ENCODE results near the gene REV3L. TPM values are rescaled to one million over a fixed set of nuclear protein-coding genes. Genes with fewer than 3 reads are reported as not detected.

Gene REV3L
- polyA plus RNA-seq, 3 donors from 2014 or later, result 0.75 to 18.3 (median 9.0) TPM

- Mint-ChIP-seq H3K9me3 (no peaks in the 10 kb centered on the region), H3K4me1 (no peaks in the 10 kb centered on the region), H3K36me3 (peaks cover 18 to 27% (median 25%) of the 10 kb centered on the region in 3 donors), H3K27ac (no peak overlapping the region), H3K4me3 (no peak overlapping the region), H3K27me3 (ENCODE audit: low read depth in 3 of 3) (no peaks in the 10 kb centered on the region)
- DNase-seq, result no peak
These were observed 94.3 kb downstream of the REV3L start for GRCh38 chr6:111388681-111389080.

- H3K27me3 Mint-ChIP-seq (ENCODE audit: low read depth in 3 of 3), result no peaks in the 10 kb centered on the region
- DNase-seq, result no peak
- H3K4me3 Mint-ChIP-seq, result no peak overlapping the region
- peaks cover 8 to 42% (median 35%) of the 10 kb centered on the region in 3 donors for H3K36me3 Mint-ChIP-seq
- no peaks in the 10 kb centered on the region for H3K9me3 Mint-ChIP-seq
- H3K27ac Mint-ChIP-seq, result no peak overlapping the region
- H3K4me1 Mint-ChIP-seq, result no peaks in the 10 kb centered on the region
These were observed 100.3 kb downstream of the REV3L start for GRCh38 chr6:111382476-111383294.

DNA sequence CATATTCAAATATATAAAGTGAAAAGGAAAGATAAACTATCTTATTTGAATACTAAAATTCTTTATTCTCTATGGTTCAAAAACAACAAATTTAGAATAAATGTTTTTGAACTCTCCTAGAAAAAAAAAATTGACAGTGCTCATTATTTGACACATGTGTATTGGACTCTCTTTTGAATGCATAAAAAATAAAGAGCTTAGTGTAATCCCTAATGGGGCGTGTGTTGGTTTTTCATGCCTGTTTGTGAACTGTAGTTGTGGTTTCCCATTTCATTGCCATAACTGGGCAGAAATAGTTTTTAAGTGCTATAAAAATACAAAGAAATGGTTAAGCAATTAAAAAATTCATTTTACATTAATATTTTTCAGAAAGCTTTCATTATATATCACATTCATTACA, 101.3 kb downstream of the REV3L start:
- no peak overlapping the region for H3K27ac Mint-ChIP-seq
- H3K4me1 Mint-ChIP-seq, result no peaks in the 10 kb centered on the region
- no peak overlapping the region for H3K4me3 Mint-ChIP-seq
- no peaks in the 10 kb centered on the region for H3K27me3 Mint-ChIP-seq (ENCODE audit: low read depth in 3 of 3)
- H3K9me3 Mint-ChIP-seq, result no peaks in the 10 kb centered on the region
- H3K36me3 Mint-ChIP-seq, result peaks cover 3 to 38% (median 35%) of the 10 kb centered on the region in 3 donors
- DNase-seq, result no peak

- DNase-seq, result no peak
- Mint-ChIP-seq H3K4me1 (no peaks in the 10 kb centered on the region), H3K27me3 (ENCODE audit: low read depth in 3 of 3) (no peaks in the 10 kb centered on the region), H3K9me3 (no peaks in the 10 kb centered on the region), H3K27ac (no peak overlapping the region), H3K36me3 (peaks cover 8 to 42% (median 38%) of the 10 kb centered on the region in 3 donors), H3K4me3 (no peak overlapping the region)
These were observed 101.9 kb downstream of the REV3L start for GRCh38 chr6:111381123-111381522.

DNA sequence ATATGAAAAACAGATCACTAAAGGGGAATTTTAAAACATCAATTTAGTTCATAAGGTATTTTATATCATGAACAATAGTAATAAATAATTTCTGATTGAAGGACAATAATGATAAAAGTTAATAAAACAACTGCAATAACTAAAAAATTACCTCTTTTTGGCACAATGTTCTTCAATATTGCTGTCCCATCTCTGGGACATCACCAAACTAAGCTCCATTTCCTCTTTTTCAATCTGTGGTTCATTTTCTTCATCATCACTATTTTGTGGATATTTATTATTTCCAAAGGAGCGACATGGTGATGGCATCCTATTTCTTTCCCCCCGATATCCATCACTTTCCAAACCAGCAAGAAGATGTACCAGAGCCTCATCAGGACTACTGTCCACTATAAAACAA, 103.2 kb downstream of the REV3L start:
- Mint-ChIP-seq H3K36me3 (peaks cover 15 to 54% (median 41%) of the 10 kb centered on the region in 3 donors), H3K4me1 (no peaks in the 10 kb centered on the region), H3K4me3 (no peak overlapping the region), H3K9me3 (no peaks in the 10 kb centered on the region), H3K27me3 (ENCODE audit: low read depth in 3 of 3) (no peaks in the 10 kb centered on the region), H3K27ac (no peak overlapping the region)
- no peak for DNase-seq

GRCh38 chr6:111379302-111379701, 103.7 kb downstream of the REV3L start:
- Mint-ChIP-seq H3K27me3 (ENCODE audit: low read depth in 3 of 3) (no peaks in the 10 kb centered on the region), H3K4me1 (no peaks in the 10 kb centered on the region), H3K36me3 (peaks cover 16 to 60% (median 43%) of the 10 kb centered on the region in 3 donors), H3K27ac (no peak overlapping the region), H3K4me3 (no peak overlapping the region), H3K9me3 (no peaks in the 10 kb centered on the region)
- no peak for DNase-seq

GRCh38 chr6:111377558-111378120, 105.4 kb downstream of the REV3L start:
- DNase-seq, result no peak
- Mint-ChIP-seq H3K36me3 (peaks cover 19 to 59% (median 43%) of the 10 kb centered on the region in 3 donors), H3K9me3 (no peaks in the 10 kb centered on the region), H3K27ac (no peak overlapping the region), H3K4me1 (no peaks in the 10 kb centered on the region), H3K27me3 (ENCODE audit: low read depth in 3 of 3) (no peaks in the 10 kb centered on the region), H3K4me3 (no peak overlapping the region)

DNA sequence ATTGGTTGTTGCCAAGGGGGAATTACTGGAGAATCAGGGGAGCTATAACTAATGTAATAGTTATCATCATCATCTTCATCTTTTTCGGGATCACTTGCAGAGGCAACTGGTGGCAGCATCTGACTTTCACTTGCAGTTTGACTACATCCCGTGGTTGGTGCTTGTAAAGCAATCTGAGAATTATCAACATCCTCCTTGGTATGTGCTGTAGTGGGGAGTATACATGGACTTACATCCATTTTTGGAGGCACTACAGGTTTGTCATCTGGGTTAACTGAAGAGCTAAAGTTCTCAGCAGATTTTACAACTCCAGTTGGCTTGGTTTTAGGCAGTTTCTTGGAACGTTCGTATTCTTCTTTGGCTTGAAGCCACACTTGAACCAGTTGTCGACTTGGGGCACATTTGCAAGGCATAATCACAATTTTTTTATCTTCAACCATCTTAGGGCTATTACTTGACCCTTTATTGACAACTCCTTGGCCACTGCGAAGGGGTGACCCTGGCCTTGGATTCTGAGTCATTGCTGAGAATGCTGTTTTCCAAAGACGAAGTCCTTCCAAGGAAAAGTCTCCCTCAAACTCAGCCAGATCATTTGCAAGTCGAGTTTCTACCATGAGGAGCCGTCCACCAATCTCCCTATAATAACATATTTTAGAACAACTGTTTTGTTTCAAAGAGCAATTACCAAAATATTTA, 115.5 kb downstream of the REV3L start:
- Mint-ChIP-seq H3K4me3 (no peak overlapping the region), H3K36me3 (peaks cover 9 to 29% (median 24%) of the 10 kb centered on the region in 3 donors), H3K4me1 (no peaks in the 10 kb centered on the region), H3K27ac (no peak overlapping the region), H3K9me3 (no peaks in the 10 kb centered on the region), H3K27me3 (ENCODE audit: low read depth in 3 of 3) (no peaks in the 10 kb centered on the region)
- DNase-seq, result no peak

- Mint-ChIP-seq H3K36me3 (peaks cover 3 to 11% (median 5%) of the 10 kb centered on the region in 3 donors), H3K4me1 (no peaks in the 10 kb centered on the region), H3K9me3 (no peaks in the 10 kb centered on the region), H3K27me3 (ENCODE audit: low read depth in 3 of 3) (no peaks in the 10 kb centered on the region), H3K27ac (no peak overlapping the region), H3K4me3 (no peak overlapping the region)
- peak in 1 of 3 donors; percentile 4 for DNase-seq
These were observed 121.4 kb downstream of the REV3L start for GRCh38 chr6:111361648-111362047.

DNA sequence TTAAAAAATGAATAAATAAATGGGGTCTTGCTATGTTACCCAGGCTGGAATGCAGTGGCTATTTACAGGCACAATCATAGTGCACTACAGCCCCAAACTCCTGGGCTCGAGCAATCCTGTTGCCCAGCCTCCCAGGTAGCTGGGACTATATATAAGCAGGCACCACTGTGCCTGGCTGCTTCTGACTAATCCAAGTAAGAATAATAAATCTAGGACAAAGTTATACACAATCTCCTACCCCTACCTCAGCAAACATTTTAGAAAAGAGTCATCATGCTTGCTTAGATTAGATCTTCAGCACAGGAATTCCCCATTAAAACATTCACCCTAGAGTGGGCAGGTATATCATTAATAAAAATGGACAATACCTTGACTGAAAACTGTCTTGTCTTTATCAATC, 124.6 kb downstream of the REV3L start:
- DNase-seq, result no peak
- H3K9me3 Mint-ChIP-seq, result no peaks in the 10 kb centered on the region
- H3K27me3 Mint-ChIP-seq (ENCODE audit: low read depth in 3 of 3), result no peaks in the 10 kb centered on the region
- no peak overlapping the region for H3K4me3 Mint-ChIP-seq
- H3K27ac Mint-ChIP-seq, result no peak overlapping the region
- peaks cover 4 to 15% (median 8%) of the 10 kb centered on the region in 3 donors for H3K36me3 Mint-ChIP-seq
- H3K4me1 Mint-ChIP-seq, result no peaks in the 10 kb centered on the region

GRCh38 chr6:111357705-111358104, 125.3 kb downstream of the REV3L start:
- Mint-ChIP-seq H3K27ac (no peak overlapping the region), H3K36me3 (peaks cover 4 to 15% (median 8%) of the 10 kb centered on the region in 3 donors), H3K4me3 (no peak overlapping the region), H3K9me3 (no peaks in the 10 kb centered on the region), H3K4me1 (no peaks in the 10 kb centered on the region), H3K27me3 (ENCODE audit: low read depth in 3 of 3) (no peaks in the 10 kb centered on the region)
- no peak for DNase-seq

DNA sequence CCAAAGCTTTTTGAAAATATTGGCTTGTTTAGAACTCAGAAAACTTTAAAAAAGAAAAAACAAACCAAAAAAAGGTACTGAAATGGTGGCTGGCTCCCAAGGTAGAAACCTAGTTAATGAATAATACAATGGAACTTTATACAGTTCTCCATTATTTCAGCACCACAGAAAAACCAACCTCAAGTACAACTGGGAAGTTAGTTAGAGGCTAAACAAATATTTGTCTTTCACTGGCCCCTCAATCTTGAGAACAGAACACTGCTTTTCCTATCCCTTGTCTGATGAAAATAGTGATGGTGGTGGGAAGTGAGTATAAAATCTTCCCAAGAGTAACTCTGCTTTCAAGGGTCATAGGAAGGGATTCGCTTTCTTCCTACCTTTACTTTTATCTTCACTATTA, 126.5 kb downstream of the REV3L start:
- Mint-ChIP-seq H3K27ac (no peak overlapping the region), H3K36me3 (peaks cover 6 to 22% (median 10%) of the 10 kb centered on the region in 3 donors), H3K4me3 (no peak overlapping the region), H3K9me3 (no peaks in the 10 kb centered on the region), H3K27me3 (ENCODE audit: low read depth in 3 of 3) (no peaks in the 10 kb centered on the region), H3K4me1 (no peaks in the 10 kb centered on the region)
- no peak for DNase-seq

GRCh38 chr6:111354758-111355555, 128.1 kb downstream of the REV3L start:
- no peak for DNase-seq
- Mint-ChIP-seq H3K36me3 (peaks cover 12 to 26% (median 20%) of the 10 kb centered on the region in 3 donors), H3K4me3 (no peak overlapping the region), H3K27ac (no peak overlapping the region), H3K27me3 (ENCODE audit: low read depth in 3 of 3) (no peaks in the 10 kb centered on the region), H3K9me3 (no peaks in the 10 kb centered on the region), H3K4me1 (no peaks in the 10 kb centered on the region)
